ENCODE measurements around the gene SAMD13.

GRCh38 chr1:84327830-84328229, 26.3 kb downstream of the SAMD13 start:
- TF ChIP-seq CTCF (IDR thresholded peaks at IDR 0.05; ENCODE audit: insufficient read depth, low read length): no peak
- TF ChIP-seq POLR2AphosphoS5 (IDR thresholded peaks at IDR 0.05; ENCODE audit: low read depth): no peak
- TF ChIP-seq REST (IDR thresholded peaks at IDR 0.05; ENCODE audit: insufficient replicate concordance, low read depth): no peak
- TF ChIP-seq GABPA (IDR thresholded peaks at IDR 0.05; ENCODE audit: low read depth): no peak
- TF ChIP-seq SPI1 (IDR thresholded peaks at IDR 0.05; ENCODE audit: borderline replicate concordance, low read depth): no peak
